Measurements from ENCODE around the gene MORN4.

DNA sequence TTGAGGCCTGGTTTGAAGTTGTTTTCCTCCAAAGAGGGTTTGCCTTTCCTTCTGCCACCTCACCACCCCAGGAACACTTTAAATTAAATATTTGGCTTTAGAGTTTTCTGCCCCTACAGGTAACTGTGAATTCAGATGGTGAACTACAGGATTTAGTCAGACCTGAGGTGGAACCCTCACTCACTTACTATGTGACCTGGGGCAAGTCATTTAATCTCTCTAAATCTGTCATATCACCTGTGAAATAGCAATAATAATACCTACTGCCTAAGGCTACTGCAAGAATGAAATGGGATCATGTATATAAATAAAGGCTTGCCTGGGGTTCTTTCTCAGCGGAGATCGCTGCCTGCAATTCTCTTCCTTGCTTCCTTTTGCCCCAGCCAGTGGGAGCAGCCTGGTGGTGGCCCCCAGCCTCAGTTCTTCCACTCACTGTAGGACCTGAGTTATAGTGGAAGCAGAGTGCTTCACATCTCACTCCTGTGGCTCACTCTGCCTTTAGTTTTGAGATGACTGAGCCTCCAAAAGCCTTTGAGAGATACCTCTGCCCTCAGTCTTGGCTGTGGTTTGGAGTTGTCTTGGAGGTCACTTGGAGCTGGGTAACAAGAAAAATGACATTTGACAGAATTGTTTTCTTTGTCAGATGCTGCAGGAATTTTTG, 66.8 kb downstream of the MORN4 start:
- TF ChIP-seq, protein P1, sequence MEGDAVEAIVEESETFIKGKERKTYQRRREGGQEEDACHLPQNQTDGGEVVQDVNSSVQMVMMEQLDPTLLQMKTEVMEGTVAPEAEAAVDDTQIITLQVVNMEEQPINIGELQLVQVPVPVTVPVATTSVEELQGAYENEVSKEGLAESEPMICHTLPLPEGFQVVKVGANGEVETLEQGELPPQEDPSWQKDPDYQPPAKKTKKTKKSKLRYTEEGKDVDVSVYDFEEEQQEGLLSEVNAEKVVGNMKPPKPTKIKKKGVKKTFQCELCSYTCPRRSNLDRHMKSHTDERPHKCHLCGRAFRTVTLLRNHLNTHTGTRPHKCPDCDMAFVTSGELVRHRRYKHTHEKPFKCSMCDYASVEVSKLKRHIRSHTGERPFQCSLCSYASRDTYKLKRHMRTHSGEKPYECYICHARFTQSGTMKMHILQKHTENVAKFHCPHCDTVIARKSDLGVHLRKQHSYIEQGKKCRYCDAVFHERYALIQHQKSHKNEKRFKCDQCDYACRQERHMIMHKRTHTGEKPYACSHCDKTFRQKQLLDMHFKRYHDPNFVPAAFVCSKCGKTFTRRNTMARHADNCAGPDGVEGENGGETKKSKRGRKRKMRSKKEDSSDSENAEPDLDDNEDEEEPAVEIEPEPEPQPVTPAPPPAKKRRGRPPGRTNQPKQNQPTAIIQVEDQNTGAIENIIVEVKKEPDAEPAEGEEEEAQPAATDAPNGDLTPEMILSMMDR (IDR thresholded peaks at IDR 0.05) = no peak
- TF ChIP-seq POLR2A (IDR thresholded peaks at IDR 0.05) (no peak), EP300 (IDR thresholded peaks at IDR 0.05) (no peak)

Measured in tibial nerve (tissue), 4 donors.